ENCODE data around the gene BGLAP.
A peak's percentile ranks its signal among the peaks of the same experiment; 100 is the strongest.

Gene BGLAP

DNA sequence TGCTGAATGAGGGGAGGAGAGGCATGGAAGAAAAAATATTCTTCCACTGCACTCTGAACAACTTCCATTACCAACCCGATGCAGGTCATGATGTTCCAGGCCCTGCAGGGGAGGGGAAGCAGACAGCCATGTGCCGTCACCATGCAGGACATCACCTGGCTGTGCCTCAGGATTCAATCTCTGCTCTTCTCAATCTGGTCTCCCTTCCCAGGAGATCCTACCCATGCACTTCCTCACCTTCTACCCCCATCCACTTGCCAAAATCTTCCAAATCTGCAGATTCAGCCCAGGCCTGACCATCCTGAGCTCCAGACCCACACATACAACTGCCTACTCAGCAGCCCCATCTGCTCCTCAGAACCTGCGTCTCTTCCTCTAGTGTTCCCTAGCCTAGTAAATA, 11.7 kb downstream of the BGLAP start:
- Mint-ChIP-seq H3K4me1 (no peaks in the 10 kb centered on the region), H3K27ac (no peak overlapping the region), H3K4me3 (no peak overlapping the region), H3K36me3 (peaks cover 31% of the 10 kb centered on the region), H3K9me3 (no peaks in the 10 kb centered on the region), H3K27me3 (no peaks in the 10 kb centered on the region)
- ATAC-seq (ENCODE audit: low read depth) (no peak), DNase-seq (ENCODE audit: low spot score in 2 of 2) (no peak)

DNA sequence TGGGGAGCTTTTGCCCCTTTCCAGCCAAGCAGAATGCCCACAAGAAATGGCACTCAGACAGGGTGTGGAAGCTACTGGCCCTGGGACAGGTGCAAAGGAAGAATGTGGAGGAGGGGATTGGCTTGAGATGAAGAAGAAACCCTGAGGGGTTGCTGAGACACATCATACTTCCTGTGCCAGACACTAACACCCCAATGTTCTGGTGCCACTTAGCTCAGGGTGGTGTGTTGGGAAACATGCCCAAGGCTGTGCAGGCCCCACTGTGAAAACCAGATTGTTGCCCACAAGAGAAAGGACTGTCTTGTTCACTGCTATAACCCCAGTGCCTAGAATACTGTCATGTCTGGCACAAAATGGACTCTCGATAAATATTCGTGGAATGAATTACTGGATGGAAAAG, 15.7 kb downstream of the BGLAP start:
- Mint-ChIP-seq H3K36me3 (peaks cover 43% of the 10 kb centered on the region), H3K27me3 (no peaks in the 10 kb centered on the region), H3K27ac (no peak overlapping the region), H3K9me3 (no peaks in the 10 kb centered on the region), H3K4me1 (no peaks in the 10 kb centered on the region), H3K4me3 (no peak overlapping the region)
- ATAC-seq (ENCODE audit: low read depth) (no peak), DNase-seq (ENCODE audit: low spot score in 2 of 2) (no peak)

DNA sequence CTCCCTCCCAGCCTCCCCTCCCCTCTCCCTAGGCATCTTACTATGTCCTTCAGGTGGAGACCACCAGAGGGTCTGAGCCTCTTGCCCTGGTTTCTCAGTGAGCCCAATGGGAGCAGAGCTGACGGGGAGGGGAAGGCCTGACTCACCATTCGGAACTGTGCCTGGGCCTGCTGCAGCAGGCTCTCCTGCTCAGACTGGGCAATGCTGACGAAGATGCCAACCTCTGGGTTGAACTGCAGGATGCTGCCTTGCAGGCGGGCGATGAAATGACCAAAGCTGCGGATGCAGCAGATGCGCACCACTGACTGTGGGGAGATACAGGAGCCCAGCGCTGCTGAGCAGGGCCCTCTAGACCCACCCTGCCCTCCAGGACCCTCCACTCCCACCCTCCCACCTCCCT, 16.9 kb downstream of the BGLAP start:
- no peak overlapping the region for H3K4me3 Mint-ChIP-seq
- peaks cover 44% of the 10 kb centered on the region for H3K36me3 Mint-ChIP-seq
- no peak for DNase-seq (ENCODE audit: low spot score in 2 of 2)
- no peaks in the 10 kb centered on the region for H3K27me3 Mint-ChIP-seq
- H3K27ac Mint-ChIP-seq = no peak overlapping the region
- no peaks in the 10 kb centered on the region for H3K9me3 Mint-ChIP-seq
- H3K4me1 Mint-ChIP-seq = no peaks in the 10 kb centered on the region
- ATAC-seq (ENCODE audit: low read depth) = no peak

DNA sequence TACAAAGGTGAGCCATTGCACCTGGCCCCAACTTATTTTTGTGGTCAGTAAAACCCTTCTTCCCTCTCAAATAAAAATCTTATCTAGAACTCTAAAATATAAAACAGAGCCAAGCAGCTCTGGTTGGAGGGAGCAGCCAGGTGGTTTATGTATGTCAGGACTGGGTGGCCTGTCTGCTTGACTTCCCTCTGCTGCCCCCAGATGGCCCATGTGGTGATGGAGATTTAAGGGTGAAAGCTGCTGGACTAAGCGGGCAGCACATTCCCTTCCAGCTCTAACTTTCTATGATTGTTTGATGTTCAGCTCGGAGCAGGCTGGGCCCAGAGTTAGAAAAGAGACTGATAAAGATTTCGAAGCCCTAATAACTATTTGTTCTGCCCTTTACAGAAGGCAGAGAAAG, 17.8 kb downstream of the BGLAP start:
- H3K36me3 Mint-ChIP-seq = peaks cover 46% of the 10 kb centered on the region
- no peaks in the 10 kb centered on the region for H3K9me3 Mint-ChIP-seq
- ATAC-seq (ENCODE audit: low read depth) (no peak), DNase-seq (ENCODE audit: low spot score in 2 of 2) (no peak)
- no peaks in the 10 kb centered on the region for H3K4me1 Mint-ChIP-seq
- no peaks in the 10 kb centered on the region for H3K27me3 Mint-ChIP-seq
- no peak overlapping the region for H3K4me3 Mint-ChIP-seq
- no peak overlapping the region for H3K27ac Mint-ChIP-seq

DNA sequence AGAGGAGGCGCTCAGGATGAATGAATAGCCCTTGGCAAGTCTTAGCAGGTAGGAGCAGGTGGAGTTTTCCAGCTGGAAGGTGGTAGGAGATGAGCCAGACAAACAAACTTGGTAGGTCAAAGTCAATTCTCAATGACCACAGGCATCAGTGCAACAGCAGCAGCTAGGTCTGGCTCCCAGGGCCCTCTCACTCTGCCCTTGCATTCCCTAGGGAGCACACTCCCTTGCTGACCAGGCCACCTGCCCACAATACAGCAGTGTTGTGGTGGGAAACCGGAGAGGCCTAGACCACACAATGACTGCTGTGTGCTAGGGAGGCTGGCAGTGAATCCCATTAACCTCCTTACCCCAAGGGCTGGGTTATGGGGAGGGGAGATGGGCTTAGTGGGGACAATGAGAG, 18.9 kb downstream of the BGLAP start:
- H3K27me3 Mint-ChIP-seq = no peaks in the 10 kb centered on the region
- no peak overlapping the region for H3K4me3 Mint-ChIP-seq
- DNase-seq (ENCODE audit: low spot score in 2 of 2) = no peak
- no peaks in the 10 kb centered on the region for H3K9me3 Mint-ChIP-seq
- H3K27ac Mint-ChIP-seq = peak overlapping the region; percentile 38
- H3K36me3 Mint-ChIP-seq = peaks cover 51% of the 10 kb centered on the region
- H3K4me1 Mint-ChIP-seq = no peaks in the 10 kb centered on the region
- ATAC-seq (ENCODE audit: low read depth) = no peak

DNA sequence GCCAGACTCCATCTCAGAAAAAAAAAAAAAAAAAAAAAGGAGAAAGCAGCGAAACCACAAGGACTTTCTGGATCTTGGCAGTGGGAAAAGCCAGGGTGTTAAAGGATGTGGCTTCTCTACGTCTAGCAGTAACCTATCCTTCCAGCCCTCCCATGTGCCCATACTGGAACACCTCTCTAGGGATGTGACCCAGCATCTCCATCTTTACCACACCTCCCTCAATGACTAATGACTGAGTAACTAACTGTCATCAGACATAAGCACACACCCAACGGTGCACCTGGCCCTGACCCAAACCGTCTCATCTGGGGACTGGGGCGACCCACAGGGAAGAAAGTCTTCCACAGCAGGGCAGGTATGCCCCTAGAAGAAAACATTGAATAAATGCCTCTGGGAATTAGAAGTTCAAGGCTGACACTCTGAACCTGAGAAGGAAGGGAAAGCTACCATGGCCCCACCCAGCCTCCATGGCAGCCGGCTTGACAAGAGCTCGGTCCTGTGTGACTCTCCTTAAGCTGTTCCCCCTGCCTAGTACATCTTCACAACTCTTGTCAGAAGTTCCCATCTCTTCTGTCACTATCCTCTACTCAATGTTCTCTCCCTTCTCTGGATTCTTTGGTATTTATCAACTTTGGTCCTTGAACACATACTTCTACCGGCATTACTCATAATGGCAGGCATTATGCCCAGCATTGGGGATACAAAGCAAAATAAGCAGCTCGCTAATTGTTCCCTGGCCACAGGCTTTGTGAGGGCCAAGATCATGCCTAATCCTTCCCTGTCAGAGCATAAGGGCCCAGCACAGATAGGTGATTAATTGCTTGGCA, 20.7 kb downstream of the BGLAP start:
- Mint-ChIP-seq H3K4me1 (no peaks in the 10 kb centered on the region), H3K27me3 (no peaks in the 10 kb centered on the region), H3K27ac (peak overlapping the region; percentile 9), H3K9me3 (no peaks in the 10 kb centered on the region), H3K4me3 (no peak overlapping the region), H3K36me3 (peaks cover 62% of the 10 kb centered on the region)
- ATAC-seq (ENCODE audit: low read depth) (no peak), DNase-seq (ENCODE audit: low spot score in 2 of 2) (no peak)

DNA sequence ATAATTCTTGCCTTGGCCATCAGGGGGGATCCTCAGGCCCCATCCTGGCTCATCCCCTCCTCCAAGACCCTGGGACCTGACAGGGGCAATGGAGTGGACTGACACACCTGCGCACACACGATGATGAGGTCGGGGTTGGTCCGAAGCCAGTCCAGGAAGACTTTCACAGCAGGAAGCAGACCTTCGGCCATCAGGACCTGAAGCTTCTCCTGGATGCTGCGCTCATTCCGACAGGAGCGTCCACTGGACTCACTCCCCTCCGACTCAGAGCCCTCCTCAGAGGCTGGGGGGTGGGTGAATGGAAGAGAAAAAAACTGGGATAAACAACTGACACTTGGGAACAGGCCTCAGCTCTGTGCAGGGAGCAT, 21.3 kb downstream of the BGLAP start:
- no peaks in the 10 kb centered on the region for H3K27me3 Mint-ChIP-seq
- DNase-seq (ENCODE audit: low spot score in 2 of 2) = no peak
- no peaks in the 10 kb centered on the region for H3K4me1 Mint-ChIP-seq
- no peaks in the 10 kb centered on the region for H3K9me3 Mint-ChIP-seq
- H3K36me3 Mint-ChIP-seq = peaks cover 62% of the 10 kb centered on the region
- ATAC-seq (ENCODE audit: low read depth) = no peak
- no peak overlapping the region for H3K4me3 Mint-ChIP-seq
- no peak overlapping the region for H3K27ac Mint-ChIP-seq

DNA sequence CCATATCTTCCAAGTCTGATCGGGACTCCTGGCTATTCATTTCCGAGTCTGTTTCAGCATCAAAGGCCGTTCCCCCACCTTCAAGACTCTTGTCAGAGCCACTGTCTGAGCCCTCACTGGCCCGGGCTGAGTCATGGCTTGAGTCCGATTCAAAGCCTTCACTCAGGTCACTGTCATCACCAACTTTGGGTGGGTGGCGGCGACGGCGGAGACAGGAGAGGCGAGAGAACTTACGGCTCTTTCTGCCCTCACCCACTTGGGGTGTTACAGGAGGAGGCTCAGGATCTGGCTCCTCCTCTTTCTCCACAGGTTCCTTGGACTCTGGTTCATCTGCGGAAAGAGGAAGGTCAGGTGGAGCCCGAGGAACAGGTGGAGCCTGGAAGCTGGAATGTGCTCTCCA, 24.1 kb downstream of the BGLAP start:
- ATAC-seq (ENCODE audit: low read depth) (no peak), DNase-seq (ENCODE audit: low spot score in 2 of 2) (no peak)
- H3K27me3 Mint-ChIP-seq = no peaks in the 10 kb centered on the region
- H3K4me3 Mint-ChIP-seq = no peak overlapping the region
- peaks cover 54% of the 10 kb centered on the region for H3K36me3 Mint-ChIP-seq
- H3K9me3 Mint-ChIP-seq = no peaks in the 10 kb centered on the region
- H3K4me1 Mint-ChIP-seq = no peaks in the 10 kb centered on the region
- no peak overlapping the region for H3K27ac Mint-ChIP-seq

DNA sequence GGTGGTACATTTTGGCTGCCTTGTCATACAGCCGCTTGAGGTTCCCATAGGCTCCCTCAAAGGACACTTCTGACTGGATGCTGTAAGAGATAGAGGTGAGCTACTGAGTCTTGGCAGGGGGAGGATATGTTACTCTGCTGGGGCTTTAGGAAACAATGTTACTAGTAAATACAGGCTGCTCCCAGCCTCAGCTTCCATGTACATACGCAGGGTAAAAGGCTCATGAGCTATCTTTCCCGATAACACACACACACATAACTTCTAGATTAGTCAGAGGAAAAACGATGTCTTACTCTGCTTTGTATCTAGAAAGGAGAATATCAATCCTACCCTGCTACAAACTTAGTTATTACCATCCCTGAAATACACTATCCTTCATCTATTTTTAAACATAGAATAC, 26.4 kb downstream of the BGLAP start:
- Mint-ChIP-seq H3K9me3 (no peaks in the 10 kb centered on the region), H3K4me1 (no peaks in the 10 kb centered on the region), H3K36me3 (peaks cover 51% of the 10 kb centered on the region), H3K4me3 (no peak overlapping the region), H3K27me3 (no peaks in the 10 kb centered on the region), H3K27ac (no peak overlapping the region)
- DNase-seq (ENCODE audit: low spot score in 2 of 2) = no peak
- no peak for ATAC-seq (ENCODE audit: low read depth)

DNA sequence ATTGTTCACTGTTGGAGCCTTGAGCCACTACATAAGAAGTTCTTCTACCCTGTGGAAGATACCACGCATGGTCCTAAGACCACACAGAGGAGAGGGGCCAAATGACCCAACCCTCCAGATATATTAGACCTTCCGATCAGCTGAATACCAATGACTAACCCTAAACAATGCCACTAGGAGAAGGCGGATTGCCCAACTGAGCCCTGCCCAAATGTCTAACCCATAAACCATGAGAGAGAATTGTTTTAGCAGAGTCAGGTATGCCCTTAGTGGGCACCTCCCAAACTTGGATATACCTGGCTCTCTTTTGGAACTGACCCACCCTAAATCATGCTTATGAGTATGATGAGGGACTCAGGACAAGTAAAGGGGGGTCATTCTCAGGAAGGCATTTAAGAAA, 28.3 kb downstream of the BGLAP start:
- H3K4me1 Mint-ChIP-seq = no peaks in the 10 kb centered on the region
- no peaks in the 10 kb centered on the region for H3K9me3 Mint-ChIP-seq
- peaks cover 53% of the 10 kb centered on the region for H3K36me3 Mint-ChIP-seq
- no peak overlapping the region for H3K27ac Mint-ChIP-seq
- no peak overlapping the region for H3K4me3 Mint-ChIP-seq
- no peak for DNase-seq (ENCODE audit: low spot score in 2 of 2)
- H3K27me3 Mint-ChIP-seq = no peaks in the 10 kb centered on the region
- ATAC-seq (ENCODE audit: low read depth) = no peak

DNA sequence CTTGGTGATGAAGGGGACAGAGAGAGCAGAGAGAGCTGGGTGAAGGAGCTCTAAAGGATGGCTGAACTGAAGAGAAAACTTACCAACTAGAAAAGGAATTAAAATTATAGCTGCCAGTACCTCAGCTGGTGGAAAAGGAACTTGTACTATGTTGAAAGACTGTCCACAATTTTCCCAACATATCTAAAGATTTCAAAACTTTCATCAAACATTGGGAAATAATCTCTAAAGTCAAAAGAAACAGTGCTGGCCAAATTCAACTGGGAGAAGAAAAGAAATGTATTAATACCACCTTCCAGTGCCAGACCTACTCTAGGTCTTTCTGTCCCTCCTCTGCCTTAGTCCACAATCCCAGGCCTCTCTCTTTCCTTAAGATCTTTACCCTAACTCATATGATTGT, 34.5 kb downstream of the BGLAP start:
- DNase-seq (ENCODE audit: low spot score in 2 of 2) (no peak), ATAC-seq (ENCODE audit: low read depth) (no peak)
- H3K27me3 Mint-ChIP-seq = no peaks in the 10 kb centered on the region
- H3K9me3 Mint-ChIP-seq = no peaks in the 10 kb centered on the region
- H3K27ac Mint-ChIP-seq = no peak overlapping the region
- peaks cover 10% of the 10 kb centered on the region for H3K4me1 Mint-ChIP-seq
- H3K36me3 Mint-ChIP-seq = peaks cover 33% of the 10 kb centered on the region
- H3K4me3 Mint-ChIP-seq = no peak overlapping the region

DNA sequence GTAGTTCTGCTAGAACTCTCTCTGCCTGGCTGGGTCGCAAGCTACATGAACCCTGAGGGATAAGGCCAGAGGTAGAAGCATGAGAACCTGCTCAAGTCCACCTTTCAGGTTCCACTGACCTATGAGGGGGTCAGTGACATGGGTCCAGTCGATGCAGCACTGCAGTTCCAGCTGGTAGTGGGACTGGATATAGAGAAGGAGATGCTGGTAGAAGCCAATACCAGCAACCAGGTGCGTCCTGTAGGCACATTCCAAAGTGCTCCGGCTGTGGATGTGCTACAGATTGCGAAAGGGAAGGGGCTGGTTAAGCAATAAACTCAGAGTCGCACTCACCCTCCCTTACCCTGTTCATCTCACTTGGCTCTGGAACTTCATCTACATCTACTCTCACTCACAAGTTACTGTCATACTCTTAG, 35.0 kb downstream of the BGLAP start:
- Mint-ChIP-seq H3K27ac (no peak overlapping the region), H3K9me3 (no peaks in the 10 kb centered on the region), H3K27me3 (no peaks in the 10 kb centered on the region), H3K4me1 (peaks cover 11% of the 10 kb centered on the region), H3K36me3 (peaks cover 33% of the 10 kb centered on the region), H3K4me3 (no peak overlapping the region)
- DNase-seq (ENCODE audit: low spot score in 2 of 2) = no peak
- no peak for ATAC-seq (ENCODE audit: low read depth)

DNA sequence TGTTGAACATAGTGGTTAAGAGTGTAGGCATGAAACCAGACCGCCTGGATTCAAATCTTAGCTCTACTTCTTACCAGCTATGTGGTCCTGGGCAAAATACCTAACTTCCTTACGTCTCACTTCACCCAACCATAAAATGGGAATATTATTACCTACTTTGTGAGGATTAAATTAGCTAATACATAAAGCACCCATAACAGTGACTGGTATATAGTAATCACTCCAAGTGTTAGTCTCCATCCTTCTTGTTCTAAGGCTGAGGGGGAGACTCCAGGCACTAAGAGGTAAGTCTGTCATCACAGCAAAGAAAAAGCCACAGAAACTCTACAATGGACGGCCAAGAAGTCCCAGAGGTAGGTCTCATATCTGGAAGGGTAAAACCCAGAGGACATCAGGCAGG, 37.9 kb downstream of the BGLAP start:
- peaks cover 29% of the 10 kb centered on the region for H3K4me1 Mint-ChIP-seq
- peaks cover 16% of the 10 kb centered on the region for H3K36me3 Mint-ChIP-seq
- H3K27ac Mint-ChIP-seq = no peak overlapping the region
- H3K4me3 Mint-ChIP-seq = no peak overlapping the region
- no peaks in the 10 kb centered on the region for H3K27me3 Mint-ChIP-seq
- ATAC-seq (ENCODE audit: low read depth) (no peak), DNase-seq (ENCODE audit: low spot score in 2 of 2) (no peak)
- no peaks in the 10 kb centered on the region for H3K9me3 Mint-ChIP-seq

DNA sequence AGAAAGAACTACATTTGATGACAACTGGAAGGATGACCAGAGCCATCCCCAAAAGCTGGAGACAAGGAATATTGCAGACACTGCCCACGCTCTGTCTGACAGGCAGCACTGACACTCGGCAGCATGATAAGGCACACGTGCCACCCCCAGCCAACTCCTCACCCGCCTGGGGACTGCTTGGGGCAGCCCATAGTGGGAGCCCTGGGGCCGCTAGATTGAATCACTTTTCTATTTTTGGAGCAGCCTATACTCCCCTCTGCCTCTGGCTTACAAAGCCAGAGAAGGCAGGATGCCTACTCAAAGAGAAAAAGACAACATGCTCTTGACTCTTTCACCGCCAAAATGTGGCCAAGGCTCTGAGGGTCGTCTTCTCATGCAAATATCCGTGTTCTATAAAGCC, 39.3 kb downstream of the BGLAP start:
- H3K9me3 Mint-ChIP-seq = no peaks in the 10 kb centered on the region
- peak; percentile 9 for ATAC-seq (ENCODE audit: low read depth)
- H3K4me1 Mint-ChIP-seq = peaks cover 29% of the 10 kb centered on the region
- peaks cover 13% of the 10 kb centered on the region for H3K36me3 Mint-ChIP-seq
- peak overlapping the region; percentile 98 for H3K4me3 Mint-ChIP-seq
- H3K27ac Mint-ChIP-seq = peak overlapping the region; percentile 94
- DNase-seq (ENCODE audit: low spot score in 2 of 2) = no peak
- H3K27me3 Mint-ChIP-seq = no peaks in the 10 kb centered on the region
